GM12874 (cell line): ENCODE measurements around the gene FAM131C.

Source experiments
- TF ChIP-seq, protein P1 (sequence below): IDR thresholded peaks from 2 replicates; pipeline ENCODE4 v1.5.1; 2011; ENCODE audit warnings: low read depth, mild to moderate bottlenecking, control low read depth, low read length, moderate library complexity; ENCODE audit not compliant: insufficient read depth

Gene FAM131C

DNA sequence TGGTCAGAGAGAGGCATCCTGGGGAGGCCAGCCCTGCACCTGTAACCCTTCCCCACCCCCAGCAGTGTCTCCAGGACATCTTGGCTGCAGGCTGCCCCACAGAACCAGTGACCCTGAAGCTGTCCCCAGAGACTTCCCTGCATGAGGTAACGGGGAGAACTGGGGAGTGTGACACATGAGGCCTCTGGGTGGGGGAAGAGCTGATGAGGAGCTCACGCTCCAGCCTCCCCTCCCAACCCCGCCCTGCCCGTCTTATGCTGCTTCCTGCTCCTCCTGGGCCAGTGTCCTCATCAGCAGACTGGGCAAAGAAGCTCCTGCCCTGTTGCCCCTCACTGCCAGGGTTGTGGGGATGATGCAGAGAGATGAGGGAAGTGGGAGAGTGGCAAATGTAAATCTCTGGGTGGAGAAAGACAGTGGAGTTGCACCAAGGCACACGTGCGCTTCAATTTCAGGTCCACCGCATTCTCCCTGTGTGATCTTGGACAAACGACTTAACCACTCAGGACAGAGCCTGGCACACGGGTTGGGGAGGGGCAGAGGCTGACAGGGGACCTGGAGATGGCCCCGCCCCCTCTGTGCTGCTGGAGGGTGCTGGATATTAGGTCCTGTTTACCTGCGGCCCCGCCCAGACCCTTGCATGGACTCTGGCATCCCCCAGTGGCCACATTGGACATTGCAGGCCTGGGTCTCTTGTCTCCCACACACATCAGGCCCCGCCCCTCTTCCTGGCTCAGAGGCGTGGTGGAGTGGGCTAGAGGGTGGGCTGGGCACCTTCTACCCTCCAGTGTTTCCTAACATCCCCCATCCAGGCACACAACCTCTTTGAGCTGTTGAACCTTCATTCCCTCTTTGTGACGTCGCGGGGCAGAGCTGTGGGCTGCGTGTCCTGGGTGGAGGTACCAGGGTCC lies 17.6 kb downstream of the FAM131C start:
- TF ChIP-seq, protein P1, sequence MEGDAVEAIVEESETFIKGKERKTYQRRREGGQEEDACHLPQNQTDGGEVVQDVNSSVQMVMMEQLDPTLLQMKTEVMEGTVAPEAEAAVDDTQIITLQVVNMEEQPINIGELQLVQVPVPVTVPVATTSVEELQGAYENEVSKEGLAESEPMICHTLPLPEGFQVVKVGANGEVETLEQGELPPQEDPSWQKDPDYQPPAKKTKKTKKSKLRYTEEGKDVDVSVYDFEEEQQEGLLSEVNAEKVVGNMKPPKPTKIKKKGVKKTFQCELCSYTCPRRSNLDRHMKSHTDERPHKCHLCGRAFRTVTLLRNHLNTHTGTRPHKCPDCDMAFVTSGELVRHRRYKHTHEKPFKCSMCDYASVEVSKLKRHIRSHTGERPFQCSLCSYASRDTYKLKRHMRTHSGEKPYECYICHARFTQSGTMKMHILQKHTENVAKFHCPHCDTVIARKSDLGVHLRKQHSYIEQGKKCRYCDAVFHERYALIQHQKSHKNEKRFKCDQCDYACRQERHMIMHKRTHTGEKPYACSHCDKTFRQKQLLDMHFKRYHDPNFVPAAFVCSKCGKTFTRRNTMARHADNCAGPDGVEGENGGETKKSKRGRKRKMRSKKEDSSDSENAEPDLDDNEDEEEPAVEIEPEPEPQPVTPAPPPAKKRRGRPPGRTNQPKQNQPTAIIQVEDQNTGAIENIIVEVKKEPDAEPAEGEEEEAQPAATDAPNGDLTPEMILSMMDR = peak; percentile 96

DNA sequence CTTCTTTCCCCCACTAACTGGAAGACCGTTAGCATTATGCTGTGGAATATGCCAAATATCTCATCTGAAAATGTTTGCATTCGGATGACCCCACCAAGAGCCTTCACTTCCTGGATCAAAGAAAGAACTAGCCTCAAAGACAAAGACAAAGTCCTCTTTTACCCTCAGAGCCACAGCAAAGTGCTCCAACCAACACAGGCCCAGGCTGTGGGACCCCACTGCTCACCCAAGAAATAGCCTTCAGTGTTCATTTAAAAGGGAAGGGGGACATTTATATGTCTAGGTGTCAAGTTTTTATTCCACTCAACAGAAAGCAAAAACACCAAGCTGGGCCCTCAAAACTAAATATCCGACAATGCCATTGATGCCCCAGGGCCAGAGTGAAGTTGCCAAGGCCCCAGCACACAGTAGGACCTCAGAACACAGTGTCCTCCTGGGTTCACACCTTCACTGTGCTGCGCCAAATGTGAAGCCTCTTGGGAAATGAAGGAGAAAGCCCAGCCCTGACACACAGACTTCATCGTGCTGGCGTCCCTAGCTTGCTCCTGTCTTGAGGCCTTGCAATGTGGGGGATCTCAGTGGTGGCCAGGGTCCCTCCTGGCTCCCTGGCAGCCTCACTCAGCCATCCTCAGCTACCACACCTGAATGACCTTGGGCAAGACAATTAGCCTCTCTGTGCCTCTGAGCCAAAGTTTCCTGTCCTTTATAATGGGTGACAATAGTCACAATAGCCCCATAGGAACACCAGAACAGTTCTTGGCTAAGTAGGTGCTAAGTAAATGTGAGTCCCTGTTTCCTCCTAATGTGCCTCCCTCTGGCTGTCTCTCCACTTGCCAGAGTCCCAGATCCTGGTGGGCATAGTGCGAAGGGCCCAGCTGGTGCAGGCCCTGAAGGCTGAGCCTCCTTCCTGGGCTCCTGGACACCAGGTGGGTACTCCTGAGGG lies 18.6 kb downstream of the FAM131C start:
- TF ChIP-seq, protein P1 = no peak

DNA sequence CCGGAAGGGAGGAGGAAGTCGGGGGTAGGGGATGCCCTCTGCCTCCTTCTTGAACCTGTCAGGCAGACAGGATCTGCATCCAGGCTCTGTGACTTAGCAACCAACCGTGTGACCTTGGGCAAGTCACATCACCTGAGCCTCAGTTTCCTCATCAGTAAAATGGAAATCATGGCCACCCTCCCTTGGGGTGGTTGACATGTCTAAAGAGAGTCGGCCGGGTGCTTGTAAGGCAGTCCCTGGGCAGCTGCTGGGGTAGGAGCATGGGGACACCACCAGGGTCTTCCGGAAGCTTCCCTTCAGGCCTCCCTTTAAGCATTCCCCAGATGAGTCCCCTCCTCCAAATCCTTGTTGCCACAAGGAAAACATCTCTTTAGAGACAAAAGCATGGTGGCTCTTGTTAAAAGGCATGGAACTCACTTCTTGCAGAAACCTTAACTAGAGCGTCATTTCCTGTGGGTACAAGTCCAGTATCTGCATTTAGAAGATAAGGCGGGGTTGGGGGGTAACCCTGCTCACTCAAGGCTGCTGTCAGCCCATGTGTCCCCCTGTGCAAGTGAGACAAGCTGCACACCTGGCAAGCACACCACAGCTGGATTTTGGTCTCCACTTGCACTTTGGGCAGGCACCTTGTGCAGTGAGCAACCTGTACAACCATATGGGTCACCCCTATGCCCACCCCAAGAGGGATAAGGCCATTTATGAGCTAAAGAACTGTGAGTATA lies 19.5 kb downstream of the FAM131C start:
- TF ChIP-seq, protein P1 = no peak

DNA sequence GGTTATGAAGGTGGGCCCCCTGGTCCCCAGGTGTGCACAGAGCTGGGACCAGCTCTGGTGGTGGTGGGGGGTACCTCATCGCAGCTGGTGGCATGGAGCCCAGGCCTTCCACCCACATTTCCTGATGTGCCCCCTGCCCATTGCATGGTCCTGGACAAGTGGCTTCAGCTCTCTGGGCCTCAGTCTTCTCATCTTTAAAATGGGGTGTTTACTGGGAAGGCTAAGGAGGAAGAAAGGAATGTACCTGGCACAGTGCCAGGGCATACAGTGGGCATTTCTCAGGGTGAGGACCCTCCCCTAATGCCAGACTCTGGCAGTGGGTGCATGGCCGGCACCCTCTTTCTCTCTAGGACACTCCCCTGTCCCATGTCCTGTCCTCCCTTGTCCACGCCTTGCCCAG lies 22.4 kb downstream of the FAM131C start:
- TF ChIP-seq, protein P1 = no peak

DNA sequence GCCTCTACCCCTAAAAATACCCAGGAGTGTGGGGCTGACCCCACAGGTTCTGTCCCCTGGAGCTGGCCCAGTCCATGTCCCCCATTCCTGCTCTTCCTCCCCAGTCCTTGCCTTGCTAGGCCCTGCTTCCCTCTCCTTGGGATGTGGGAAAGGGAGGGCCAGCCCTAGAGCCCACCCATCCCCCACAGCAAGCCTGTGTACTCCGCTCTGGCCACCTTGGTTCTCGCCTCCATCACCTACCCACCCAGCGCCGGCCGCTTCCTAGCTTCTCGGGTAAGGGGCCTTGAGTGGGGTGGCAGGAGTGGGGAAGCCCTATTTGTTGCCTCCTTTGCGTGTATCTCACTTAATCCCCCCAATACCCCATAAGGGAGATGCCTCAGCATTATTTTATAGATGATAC lies 23.1 kb downstream of the FAM131C start:
- TF ChIP-seq, protein P1 = no peak

DNA sequence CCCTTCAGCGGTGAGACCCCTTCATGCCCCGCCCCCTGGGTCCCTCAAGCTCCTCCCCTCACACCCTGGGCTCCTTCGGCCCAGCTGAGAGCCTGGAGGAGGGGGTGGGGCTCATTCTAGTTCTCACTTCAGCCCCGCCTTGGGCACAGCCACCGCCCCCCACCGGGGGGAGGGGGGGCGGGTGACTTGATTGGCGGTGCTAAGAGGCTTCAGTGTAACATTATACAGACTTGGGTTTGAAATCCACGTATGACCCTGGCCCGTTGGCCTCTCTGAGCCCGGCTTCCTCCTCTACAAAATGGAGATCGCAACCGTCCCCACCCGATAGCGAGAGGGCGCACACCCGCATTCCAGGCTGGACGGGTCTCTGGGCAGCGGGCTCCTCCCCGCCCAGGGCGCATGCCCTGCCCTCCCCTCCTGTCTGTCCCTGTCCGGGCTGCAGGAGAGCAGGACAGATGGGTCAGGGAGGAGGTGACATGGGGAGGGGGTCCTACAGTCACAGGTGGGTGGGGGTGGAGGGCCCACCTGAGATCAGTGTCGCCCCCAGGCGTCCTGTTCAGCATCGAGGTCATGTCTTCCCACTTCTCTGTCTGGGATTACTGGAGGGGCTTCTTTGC lies 24.8 kb downstream of the FAM131C start:
- TF ChIP-seq, protein P1 = no peak
